ENCODE data around the gene OOSP3. TPM values are rescaled to one million over a fixed set of nuclear protein-coding genes. Genes with fewer than 3 reads are reported as not detected.
"Not testable (repeated sequence)": the region's sequence is repeated elsewhere in the genome, so short reads cannot be mapped to it uniquely, and the experiment has no call there.

Gene OOSP3
- polyA plus RNA-seq, 1 of the 3 experiments (the other 2 are of a cell fraction) = not detected

- 20% methylated on average over 2 of the region's 2 CpGs for WGBS (ENCODE audit: low lambda C conversion rate)
- H3K36me3 ChIP-seq (replicated peaks in 1 of 2; ENCODE audit: control insufficient read depth in 1 of 2, insufficient read depth in 2 of 2, low read length in 1 of 2); CTCF ChIA-PET: not testable (repeated sequence)
These were observed 29.0 kb upstream of the OOSP3 start for GRCh38 chr11:59849551-59849950.

GRCh38 chr11:59851416-59851815, 27.2 kb upstream of the OOSP3 start:
- WGBS (ENCODE audit: low lambda C conversion rate) = 51% methylated on average over 5 of the region's 5 CpGs
- H3K9ac ChIP-seq; H3K9me2 ChIP-seq; H3K27me3 ChIP-seq (ENCODE audit: insufficient read depth); DNase-seq; H3K9me3 ChIP-seq; H3K27ac ChIP-seq (ENCODE audit: low read depth in 2 of 2, low read length in 1 of 2); H3F3A ChIP-seq (replicated peaks; ENCODE audit: insufficient read depth); H3K4me2 ChIP-seq; H3K4me3 ChIP-seq (ENCODE audit: low read depth in 2 of 2, low read length in 1 of 2); H3K4me1 ChIP-seq (ENCODE audit: control insufficient read depth in 1 of 2, insufficient read depth in 2 of 2, low read depth in 1 of 2, low read length in 1 of 2); H2AFZ ChIP-seq (ENCODE audit: low read depth); POLR2A ChIA-PET; H3K36me3 ChIP-seq (replicated peaks in 1 of 2; ENCODE audit: control insufficient read depth in 1 of 2, insufficient read depth in 2 of 2, low read length in 1 of 2); H4K20me1 ChIP-seq (ENCODE audit: insufficient read depth); CTCF ChIA-PET; H3K79me2 ChIP-seq (ENCODE audit: insufficient read depth): not testable (repeated sequence)

More at GRCh38 chr11:59849551-59849950, 29.0 kb upstream of the OOSP3 start:
- H2AFZ ChIP-seq (ENCODE audit: low read depth); H3K27ac ChIP-seq (ENCODE audit: low read depth in 2 of 2, low read length in 1 of 2); H3K9me3 ChIP-seq; H3K9ac ChIP-seq; H3K79me2 ChIP-seq (ENCODE audit: insufficient read depth); H3K27me3 ChIP-seq (ENCODE audit: insufficient read depth); H3K4me2 ChIP-seq; H3K9me2 ChIP-seq; DNase-seq; POLR2A ChIA-PET; H4K20me1 ChIP-seq (ENCODE audit: insufficient read depth); H3K4me1 ChIP-seq (ENCODE audit: control insufficient read depth in 1 of 2, insufficient read depth in 2 of 2, low read depth in 1 of 2, low read length in 1 of 2); H3K4me3 ChIP-seq (ENCODE audit: low read depth in 2 of 2, low read length in 1 of 2); H3F3A ChIP-seq (replicated peaks; ENCODE audit: insufficient read depth): not testable (repeated sequence)

- peaks cover 0 to 11% of the 10 kb centered on the region in 2 experiments; a peak in 1 of 4 replicates for H3K4me1 ChIP-seq (ENCODE audit: control insufficient read depth in 1 of 2, insufficient read depth in 2 of 2, low read depth in 1 of 2, low read length in 1 of 2)
- H3K79me2 ChIP-seq (ENCODE audit: insufficient read depth) = no peaks in the 10 kb centered on the region
- peaks cover 12% of the 10 kb centered on the region; the same call in 1 of the 2 replicates for H3K27me3 ChIP-seq (ENCODE audit: insufficient read depth)
- no peak for DNase-seq
- ChIA-PET POLR2A (no interaction called here), CTCF (no interaction called here)
- H3K9me3 ChIP-seq = no peaks in the 10 kb centered on the region
- H3K36me3 ChIP-seq (replicated peaks in 1 of 2; ENCODE audit: control insufficient read depth in 1 of 2, insufficient read depth in 2 of 2, low read length in 1 of 2) = no peaks in the 10 kb centered on the region
- TF ChIP-seq YY1 (IDR thresholded peaks at IDR 0.05; ENCODE audit: low read depth) = no peak
- H3K27ac ChIP-seq (ENCODE audit: low read depth in 2 of 2, low read length in 1 of 2) = no peak overlapping the region
- 2% methylated on average over 2 of the region's 2 CpGs for WGBS (ENCODE audit: low lambda C conversion rate)
- H3K9ac ChIP-seq = no peak overlapping the region
- H3K9me2 ChIP-seq = no peaks in the 10 kb centered on the region
- H2AFZ ChIP-seq (ENCODE audit: low read depth) = no peak overlapping the region
- H4K20me1 ChIP-seq (ENCODE audit: insufficient read depth) = no peaks in the 10 kb centered on the region
- no peaks in the 10 kb centered on the region for H3F3A ChIP-seq (replicated peaks; ENCODE audit: insufficient read depth)
- H3K4me3 ChIP-seq (ENCODE audit: low read depth in 2 of 2, low read length in 1 of 2) = no peak overlapping the region
- H3K4me2 ChIP-seq = no peak overlapping the region
These were observed 23.7 kb upstream of the OOSP3 start for GRCh38 chr11:59854871-59855270.

- H2AFZ ChIP-seq (ENCODE audit: low read depth) = peak overlapping the region; percentile 68; the same call in 1 of the 2 replicates
- H3K27ac ChIP-seq (ENCODE audit: low read depth in 2 of 2, low read length in 1 of 2) = no peak overlapping the region
- H3K79me2 ChIP-seq (ENCODE audit: insufficient read depth) = no peaks in the 10 kb centered on the region
- no peaks in the 10 kb centered on the region for H3K36me3 ChIP-seq (replicated peaks in 1 of 2; ENCODE audit: control insufficient read depth in 1 of 2, insufficient read depth in 2 of 2, low read length in 1 of 2)
- ChIA-PET POLR2A (no interaction called here), CTCF (no interaction called here)
- DNase-seq = no peak
- H3K27me3 ChIP-seq (ENCODE audit: insufficient read depth) = peaks cover 8% of the 10 kb centered on the region; the same call in 1 of the 2 replicates
- peaks cover 0 to 11% of the 10 kb centered on the region in 2 experiments; a peak in 1 of 4 replicates for H3K4me1 ChIP-seq (ENCODE audit: control insufficient read depth in 1 of 2, insufficient read depth in 2 of 2, low read depth in 1 of 2, low read length in 1 of 2)
- 16% methylated on average over 10 of the region's 10 CpGs for WGBS (ENCODE audit: low lambda C conversion rate)
- no peak overlapping the region for H3K4me2 ChIP-seq
- no peak overlapping the region for H3K4me3 ChIP-seq (ENCODE audit: low read depth in 2 of 2, low read length in 1 of 2)
- H4K20me1 ChIP-seq (ENCODE audit: insufficient read depth) = no peaks in the 10 kb centered on the region
- H3K9me2 ChIP-seq = no peaks in the 10 kb centered on the region
- no peaks in the 10 kb centered on the region for H3F3A ChIP-seq (replicated peaks; ENCODE audit: insufficient read depth)
- H3K9ac ChIP-seq = no peak overlapping the region
- H3K9me3 ChIP-seq = no peaks in the 10 kb centered on the region
- TF ChIP-seq PBX3 (IDR thresholded peaks at IDR 0.05) = no peak
- no peak for TF ChIP-seq ELF1 (IDR thresholded peaks at IDR 0.05)
- TF ChIP-seq CHD2 (IDR thresholded peaks at IDR 0.05; ENCODE audit: low read length, partially characterized antibody) = no peak
- no peak for TF ChIP-seq USF2 (IDR thresholded peaks at IDR 0.05; ENCODE audit: borderline replicate concordance, low read depth, low read length)
- no peak for TF ChIP-seq ZBTB33 (IDR thresholded peaks at IDR 0.05; ENCODE audit: borderline replicate concordance, low read depth)
- TF ChIP-seq MAX (IDR thresholded peaks at IDR 0.05; ENCODE audit: low read depth) = no peak
- no peak for TF ChIP-seq EP300 (IDR thresholded peaks at IDR 0.05; ENCODE audit: borderline replicate concordance in 1 of 2, low read depth in 1 of 2, low read length in 1 of 2)
- no peak for TF ChIP-seq SIN3A (IDR thresholded peaks at IDR 0.05; ENCODE audit: borderline replicate concordance, low read depth, low read length)
- TF ChIP-seq RAD21 (IDR thresholded peaks at IDR 0.05; ENCODE audit: low read length) = no peak
These were observed 20.8 kb upstream of the OOSP3 start for GRCh38 chr11:59857439-59858434.
